ENCODE measurements around the gene MXI1.

- TF ChIP-seq CTCF (IDR thresholded peaks at IDR 0.05) (no peak), POLR2A (IDR thresholded peaks at IDR 0.05) (no peak), EP300 (IDR thresholded peaks at IDR 0.05) (no peak)
Measured at GRCh38 chr10:110334061-110334656, 126.8 kb downstream of the MXI1 start.
